GM12878 (cell line): ENCODE results near the gene CLIC5. TPM values are rescaled to one million over a fixed set of nuclear protein-coding genes. Genes with fewer than 3 reads are reported as not detected.

ENCODE experiments used
- ATAC-seq: fragments of 200-7000 bp; cut with Tn5 transposase; 3 replicates; pipeline ENCODE4 v1.9.1; 2020; ENCODE audit warnings: mild to moderate bottlenecking, moderate library complexity
- BruUV-seq: library from RNA; stranded (reverse); fragments of 400-500 nt; replicated peaks from 2 replicates; lab custom pipeline; 2021; lab: Mats Ljungman, UMichigan
- CTCF ChIA-PET: fragments of 300-600 bp; sonication (Branson Sonifier 250); formaldehyde crosslinking; extraction: SDS; loops from one replicate; lab custom pipeline; 2021; ENCODE audit warnings: inconsistent platforms; lab: Yijun Ruan, JAX
- POLR2A ChIA-PET: fragments of 350-600 bp; formaldehyde crosslinking; extraction: SDS; loops from one replicate; lab custom pipeline; 2021; ENCODE audit warnings: inconsistent platforms; lab: Charles Lee
- RAD21 ChIA-PET: fragments of 300-600 bp; sonication (Branson Sonifier 250); formaldehyde crosslinking; loops from one replicate; lab custom pipeline; 2023; ENCODE audit warnings: antibody characterized with exemption; ENCODE audit not compliant: unreplicated experiment; lab: Charles Lee
- SMC1A ChIA-PET: fragments of 300-600 bp; sonication (Branson Sonifier 250); formaldehyde crosslinking; loops from one replicate; lab custom pipeline; 2023; ENCODE audit not compliant: unreplicated experiment, uncharacterized antibody; lab: Charles Lee
- DNase-seq: peaks from one replicate; pipeline ENCODE4 v3.0.0-alpha.2; 2011; ENCODE audit warnings: low read depth, low spot score
- FAIRE-seq: peaks from 3 replicates; lab custom pipeline; 2011; peaks lifted over from hg19 to GRCh38; lab: Jason Lieb, UNC
- H2AFZ ChIP-seq: 2 replicates; pipeline ENCODE4 v1.6.0; 2011; ENCODE audit warnings: low read depth, low read length, control low read depth; ENCODE audit not compliant: control insufficient read depth
- H3K27ac ChIP-seq: 2 replicates; pipeline ENCODE4 v1.5.1; 2011; ENCODE audit warnings: control low read depth; ENCODE audit not compliant: control insufficient read depth, insufficient read depth
- H3K27me3 ChIP-seq, 2 experiments: replicated peaks in 1 of 2; 2 replicates each; pipeline versions ENCODE4 v1.6.0 to v1.6.1; 2011; ENCODE audit warnings: low read length in 1 of 2; ENCODE audit not compliant: control insufficient read depth in 2 of 2, insufficient read depth in 2 of 2
- H3K36me3 ChIP-seq, 2 experiments: 2 replicates each; pipeline ENCODE4 v1.5.1; 2011; ENCODE audit warnings: low read length in 1 of 2; ENCODE audit not compliant: control insufficient read depth in 2 of 2, insufficient read depth in 2 of 2
- H3K4me1 ChIP-seq: 2 replicates; pipeline ENCODE4 v1.6.1; 2011; ENCODE audit warnings: mild to moderate bottlenecking, low read length, moderate library complexity, mixed read lengths; ENCODE audit not compliant: control insufficient read depth, insufficient read depth
- H3K4me2 ChIP-seq: 2 replicates; pipeline ENCODE4 v1.6.0; 2011; ENCODE audit warnings: control low read depth; ENCODE audit not compliant: control insufficient read depth, insufficient read depth
- H3K4me3 ChIP-seq: fragments of 200-600 bp; sonication (generic); 2 replicates; pipeline ENCODE4 v1.5.1; 2016
- H3K79me2 ChIP-seq: 2 replicates; pipeline ENCODE4 v1.6.0; 2011; ENCODE audit warnings: low read length; ENCODE audit not compliant: control insufficient read depth, insufficient read depth
- H3K9ac ChIP-seq: 2 replicates; pipeline ENCODE4 v1.8.0; 2011; ENCODE audit warnings: low read length, control low read depth, mixed read lengths; ENCODE audit not compliant: control insufficient read depth, insufficient read depth
- H3K9me3 ChIP-seq: replicated peaks from 3 replicates; pipeline ENCODE4 v1.5.1; 2011; ENCODE audit warnings: mild to moderate bottlenecking, low read length; ENCODE audit not compliant: control insufficient read depth, insufficient read depth
- H4K20me1 ChIP-seq: 2 replicates; pipeline ENCODE4 v1.6.0; 2011; ENCODE audit not compliant: control insufficient read depth, insufficient read depth
- EGR1 ChIP-seq, 2 experiments: IDR thresholded peaks; 1 replicate in 1 of 2; 2 replicates in 1 of 2; pipeline ENCODE4 v1.6.1; 2011 to 2012; ENCODE audit warnings: low read depth in 2 of 2, low read length in 2 of 2, borderline replicate concordance in 1 of 2, mild to moderate bottlenecking in 1 of 2, moderate library complexity in 1 of 2
- HDAC2 ChIP-seq: fragments of 200-600 bp; sonication (generic); IDR thresholded peaks from 2 replicates; pipeline ENCODE4 v1.6.1; 2017
- WGBS: methylation state at CpG from one replicate; pipeline ENCODE4 v1.1.6; 2016; ENCODE audit warnings: low lambda C conversion rate; ENCODE audit not compliant: insufficient replicate concordance, insufficient coverage; ENCODE audit errors: missing lambda C conversion rate; 5-methylcytosine and 5-hydroxymethylcytosine counted together
- in situ Hi-C: fragments of 300-500 bp; cut with MboI; formaldehyde crosslinking; loops from 9 replicates; pipeline ENCODE4 v1.14.3; 2018; ENCODE audit warnings: mixed read lengths
- intact Hi-C: fragments of 100-400 bp; cut with micrococcal nuclease; formaldehyde crosslinking; loops from one replicate; pipeline ENCODE4 v1.14.2; 2022; ENCODE audit not compliant: unreplicated experiment
- polyA plus RNA-seq, 11 experiments: library from polyadenylated mRNA; depleted of rRNA in 4 of 11; unstranded in 6 of 11; stranded (reverse) in 5 of 11; fragments of >200 nt; fragmentation: Nextera tagmentation in 4 of 11; fragmentation: Illumina TruSeq in 1 of 11; extraction: Ambion mirVana in 4 of 11; extraction: Trizol in 1 of 11; gene quantifications; 1 replicate in 1 of 11; 2 replicates in 10 of 11; pipeline versions ENCODE4 v1.2.1 to v1.2.3, GENCODE V29; 2011 to 2016; ENCODE audit warnings: inconsistent platforms in 2 of 11, missing spikeins in 2 of 11, low read depth in 1 of 11
- total RNA-seq, 4 experiments: library from RNA; depleted of rRNA in 3 of 4; stranded (reverse); fragments of >200 nt in 3 of 4; fragmentation: Illumina TruSeq in 1 of 4; extraction: Trizol in 1 of 4; gene quantifications; 2 replicates each; pipeline versions ENCODE4 v1.2.1 to v1.2.3, GENCODE V29; 2013 to 2021
- TF ChIP-seq, protein P1 (sequence below): fragments of 150-350 bp; IDR thresholded peaks from 2 replicates; pipeline ENCODE4 v1.6.1; 2016; ENCODE audit warnings: low read depth, low read length
- TF ChIP-seq, protein P2 (sequence below): IDR thresholded peaks from 2 replicates; pipeline ENCODE4 v1.6.1; 2011; ENCODE audit warnings: borderline replicate concordance, low read depth, mild to moderate bottlenecking, moderate library complexity, mixed read lengths, low read length; ENCODE audit not compliant: insufficient read depth; ENCODE audit errors: extremely low read length
- TF ChIP-seq, protein P3 (sequence below): fragments of 450-650 bp; formaldehyde crosslinking; IDR thresholded peaks from 2 replicates; pipeline ENCODE4 v1.4.0; 2022; ENCODE audit warnings: mild to moderate bottlenecking, moderate library complexity

Gene CLIC5
- total and polyA plus RNA-seq, 10 of the 15 experiments (the other 5 are each of a cell fraction or from before 2014, with no cell fraction given) = 0.01 to 0.08 (median 0.02) TPM; not detected in 7

DNA sequence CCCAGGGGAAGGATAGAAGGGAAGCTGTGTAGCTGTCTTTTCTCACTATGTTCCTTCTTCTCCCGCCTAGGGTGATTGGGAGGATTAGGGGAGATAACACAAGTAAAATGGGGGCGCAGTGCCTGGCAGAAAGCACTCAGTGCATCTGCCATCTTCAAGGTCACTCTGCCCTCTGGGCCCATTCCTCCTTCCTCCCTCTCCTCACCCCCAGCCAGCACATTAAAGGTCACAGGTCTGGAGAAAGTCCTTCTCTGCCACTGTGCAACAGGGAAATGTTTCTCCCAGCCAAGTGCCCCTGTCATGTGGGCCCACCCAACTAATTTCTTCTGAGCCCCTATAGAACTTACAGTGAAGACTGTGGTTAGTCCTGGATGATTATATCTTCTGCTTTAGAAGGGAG is 45.8 kb downstream of the CLIC5 start:
- intact Hi-C loops (no loop called here), in situ Hi-C loops (no loop called here)
- TF ChIP-seq, protein P1, sequence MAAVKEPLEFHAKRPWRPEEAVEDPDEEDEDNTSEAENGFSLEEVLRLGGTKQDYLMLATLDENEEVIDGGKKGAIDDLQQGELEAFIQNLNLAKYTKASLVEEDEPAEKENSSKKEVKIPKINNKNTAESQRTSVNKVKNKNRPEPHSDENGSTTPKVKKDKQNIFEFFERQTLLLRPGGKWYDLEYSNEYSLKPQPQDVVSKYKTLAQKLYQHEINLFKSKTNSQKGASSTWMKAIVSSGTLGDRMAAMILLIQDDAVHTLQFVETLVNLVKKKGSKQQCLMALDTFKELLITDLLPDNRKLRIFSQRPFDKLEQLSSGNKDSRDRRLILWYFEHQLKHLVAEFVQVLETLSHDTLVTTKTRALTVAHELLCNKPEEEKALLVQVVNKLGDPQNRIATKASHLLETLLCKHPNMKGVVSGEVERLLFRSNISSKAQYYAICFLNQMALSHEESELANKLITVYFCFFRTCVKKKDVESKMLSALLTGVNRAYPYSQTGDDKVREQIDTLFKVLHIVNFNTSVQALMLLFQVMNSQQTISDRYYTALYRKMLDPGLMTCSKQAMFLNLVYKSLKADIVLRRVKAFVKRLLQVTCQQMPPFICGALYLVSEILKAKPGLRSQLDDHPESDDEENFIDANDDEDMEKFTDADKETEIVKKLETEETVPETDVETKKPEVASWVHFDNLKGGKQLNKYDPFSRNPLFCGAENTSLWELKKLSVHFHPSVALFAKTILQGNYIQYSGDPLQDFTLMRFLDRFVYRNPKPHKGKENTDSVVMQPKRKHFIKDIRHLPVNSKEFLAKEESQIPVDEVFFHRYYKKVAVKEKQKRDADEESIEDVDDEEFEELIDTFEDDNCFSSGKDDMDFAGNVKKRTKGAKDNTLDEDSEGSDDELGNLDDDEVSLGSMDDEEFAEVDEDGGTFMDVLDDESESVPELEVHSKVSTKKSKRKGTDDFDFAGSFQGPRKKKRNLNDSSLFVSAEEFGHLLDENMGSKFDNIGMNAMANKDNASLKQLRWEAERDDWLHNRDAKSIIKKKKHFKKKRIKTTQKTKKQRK = no peak
- TF ChIP-seq HDAC2 (no peak), EGR1 (IDR thresholded peaks at IDR 0.05; ENCODE audit: borderline replicate concordance in 1 of 2, low read depth in 2 of 2, low read length in 2 of 2) (no peak)
- TF ChIP-seq, protein P2, sequence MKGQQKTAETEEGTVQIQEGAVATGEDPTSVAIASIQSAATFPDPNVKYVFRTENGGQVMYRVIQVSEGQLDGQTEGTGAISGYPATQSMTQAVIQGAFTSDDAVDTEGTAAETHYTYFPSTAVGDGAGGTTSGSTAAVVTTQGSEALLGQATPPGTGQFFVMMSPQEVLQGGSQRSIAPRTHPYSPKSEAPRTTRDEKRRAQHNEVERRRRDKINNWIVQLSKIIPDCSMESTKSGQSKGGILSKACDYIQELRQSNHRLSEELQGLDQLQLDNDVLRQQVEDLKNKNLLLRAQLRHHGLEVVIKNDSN = no peak
- TF ChIP-seq, protein P3, sequence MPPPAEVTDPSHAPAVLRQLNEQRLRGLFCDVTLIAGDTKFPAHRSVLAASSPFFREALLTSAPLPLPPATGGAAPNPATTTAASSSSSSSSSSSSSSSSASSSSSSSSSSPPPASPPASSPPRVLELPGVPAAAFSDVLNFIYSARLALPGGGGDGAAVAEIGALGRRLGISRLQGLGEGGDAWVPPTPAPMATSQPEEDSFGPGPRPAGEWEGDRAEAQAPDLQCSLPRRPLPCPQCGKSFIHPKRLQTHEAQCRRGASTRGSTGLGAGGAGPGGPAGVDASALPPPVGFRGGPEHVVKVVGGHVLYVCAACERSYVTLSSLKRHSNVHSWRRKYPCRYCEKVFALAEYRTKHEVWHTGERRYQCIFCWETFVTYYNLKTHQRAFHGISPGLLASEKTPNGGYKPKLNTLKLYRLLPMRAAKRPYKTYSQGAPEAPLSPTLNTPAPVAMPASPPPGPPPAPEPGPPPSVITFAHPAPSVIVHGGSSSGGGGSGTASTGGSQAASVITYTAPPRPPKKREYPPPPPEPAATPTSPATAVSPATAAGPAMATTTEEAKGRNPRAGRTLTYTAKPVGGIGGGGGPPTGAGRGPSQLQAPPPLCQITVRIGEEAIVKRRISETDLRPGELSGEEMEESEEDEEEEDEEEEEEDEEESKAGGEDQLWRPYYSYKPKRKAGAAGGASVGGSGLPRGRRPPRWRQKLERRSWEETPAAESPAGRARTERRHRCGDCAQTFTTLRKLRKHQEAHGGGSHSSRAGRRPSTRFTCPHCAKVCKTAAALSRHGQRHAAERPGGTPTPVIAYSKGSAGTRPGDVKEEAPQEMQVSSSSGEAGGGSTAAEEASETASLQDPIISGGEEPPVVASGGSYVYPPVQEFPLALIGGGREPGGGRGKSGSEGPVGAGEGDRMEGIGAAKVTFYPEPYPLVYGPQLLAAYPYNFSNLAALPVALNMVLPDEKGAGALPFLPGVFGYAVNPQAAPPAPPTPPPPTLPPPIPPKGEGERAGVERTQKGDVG (CRISPR knock-in tag) = no peak
- ChIA-PET CTCF (no interaction called here), RAD21 (no interaction called here), POLR2A (interaction anchor here (0.7 kb wide), 1 partner anchor 661 kb away, joined by 3 read pairs; no protein-coding TSS in a partner anchor), SMC1A (no interaction called here)
- FAIRE-seq = no peak
- Histone ChIP-seq H3K9ac (no peak overlapping the region), H3K27ac (no peak overlapping the region), H3K9me3 (no peaks in the 10 kb centered on the region), H3K4me1 (no peaks in the 10 kb centered on the region), H3K36me3 (no peaks in the 10 kb centered on the region), H3K27me3 (no peaks in the 10 kb centered on the region), H2AFZ (no peak overlapping the region), H3K79me2 (no peaks in the 10 kb centered on the region), H3K4me2 (no peak overlapping the region), H4K20me1 (no peaks in the 10 kb centered on the region), H3K4me3 (no peak overlapping the region)
- ATAC-seq = no peak
- no TSS peak for BruUV-seq
- WGBS = 50% methylated on average over 2 of the region's 2 CpGs
- no peak for DNase-seq
